Activated naive CD4-positive, alpha-beta T cell treated with anti-CD3 and anti-CD28 coated beads for 36 hours (primary cell): Measurements from ENCODE around the gene RGPD6. TPM values are rescaled to one million over a fixed set of nuclear protein-coding genes. Genes with fewer than 3 reads are reported as not detected.
"Not testable (repeated sequence)": the region's sequence is repeated elsewhere in the genome, so short reads cannot be mapped to it uniquely, and the experiment has no call there.

ENCODE experiments used
- CTCF ChIA-PET: fragments of 350-600 bp; sonication (Branson Sonifier 250); formaldehyde crosslinking; loops from one replicate; lab custom pipeline; 2021; ENCODE audit warnings: antibody characterized with exemption; lab: Charles Lee
- DNase-seq: peaks from one replicate; pipeline ENCODE4 v3.0.0-alpha.2; 2020
- H3K27ac Mint-ChIP-seq: one replicate; pipeline ENCODE4 v1.8.0; 2021; ENCODE audit warnings: mild to moderate bottlenecking, mixed read lengths
- H3K27me3 Mint-ChIP-seq: one replicate; pipeline ENCODE4 v1.8.0; 2021; ENCODE audit warnings: low read depth, mixed read lengths
- H3K36me3 Mint-ChIP-seq: one replicate; pipeline ENCODE4 v1.8.0; 2021; ENCODE audit warnings: low read depth, mixed read lengths
- H3K4me1 Mint-ChIP-seq: one replicate; pipeline ENCODE4 v1.8.0; 2021; ENCODE audit warnings: low read depth, mixed read lengths
- H3K4me3 Mint-ChIP-seq: one replicate; pipeline ENCODE4 v1.8.0; 2021; ENCODE audit warnings: mild to moderate bottlenecking, moderate library complexity, mixed read lengths
- H3K9me3 Mint-ChIP-seq: one replicate; pipeline ENCODE4 v1.8.0; 2021; ENCODE audit warnings: mixed read lengths
- intact Hi-C: fragments of 100-400 bp; cut with micrococcal nuclease; formaldehyde crosslinking; loops from one replicate; pipeline ENCODE4 v1.15.1; 2023
- total RNA-seq, 2 experiments: library from RNA; stranded (reverse); gene quantifications; one replicate each; pipeline ENCODE4 v1.2.3, GENCODE V29; 2021

RGPD6 gene
- total RNA-seq, 2 experiments from 2014 or later, result 10.4 to 11.4 TPM

GRCh38 chr2:110588520-110588919 is 11.5 kb upstream of the RGPD6 start:
- DNase-seq, H3K9me3 Mint-ChIP-seq, intact Hi-C loops, H3K36me3 Mint-ChIP-seq, H3K27ac Mint-ChIP-seq, H3K4me1 Mint-ChIP-seq, CTCF ChIA-PET, H3K4me3 Mint-ChIP-seq, H3K27me3 Mint-ChIP-seq: not testable (repeated sequence)

GRCh38 chr2:110579216-110579965 is 2.4 kb upstream of the RGPD6 start:
- H3K27me3 Mint-ChIP-seq, H3K36me3 Mint-ChIP-seq, H3K4me3 Mint-ChIP-seq, intact Hi-C loops, H3K4me1 Mint-ChIP-seq, H3K9me3 Mint-ChIP-seq, DNase-seq, CTCF ChIA-PET, H3K27ac Mint-ChIP-seq: not testable (repeated sequence)

- H3K4me1 Mint-ChIP-seq, CTCF ChIA-PET, H3K36me3 Mint-ChIP-seq, DNase-seq, H3K27ac Mint-ChIP-seq, intact Hi-C loops, H3K4me3 Mint-ChIP-seq, H3K27me3 Mint-ChIP-seq, H3K9me3 Mint-ChIP-seq: not testable (repeated sequence)
Observed at GRCh38 chr2:110578429-110578828, 1.4 kb upstream of the RGPD6 start.

GRCh38 chr2:110499755-110500377 is 77.2 kb downstream of the RGPD6 start:
- H3K27ac Mint-ChIP-seq, CTCF ChIA-PET, H3K27me3 Mint-ChIP-seq, H3K36me3 Mint-ChIP-seq, intact Hi-C loops, H3K9me3 Mint-ChIP-seq, H3K4me3 Mint-ChIP-seq, DNase-seq, H3K4me1 Mint-ChIP-seq: not testable (repeated sequence)

- intact Hi-C loops, H3K36me3 Mint-ChIP-seq, H3K9me3 Mint-ChIP-seq, H3K27me3 Mint-ChIP-seq, H3K4me1 Mint-ChIP-seq, H3K27ac Mint-ChIP-seq, CTCF ChIA-PET, H3K4me3 Mint-ChIP-seq, DNase-seq: not testable (repeated sequence)
Observed at GRCh38 chr2:110496027-110496426, 81.0 kb downstream of the RGPD6 start.

GRCh38 chr2:110494488-110494887 is 82.5 kb downstream of the RGPD6 start:
- H3K36me3 Mint-ChIP-seq, intact Hi-C loops, DNase-seq, H3K4me1 Mint-ChIP-seq, CTCF ChIA-PET, H3K4me3 Mint-ChIP-seq, H3K27ac Mint-ChIP-seq, H3K27me3 Mint-ChIP-seq, H3K9me3 Mint-ChIP-seq: not testable (repeated sequence)

- DNase-seq, H3K27ac Mint-ChIP-seq, H3K27me3 Mint-ChIP-seq, H3K4me1 Mint-ChIP-seq, H3K4me3 Mint-ChIP-seq, H3K9me3 Mint-ChIP-seq, H3K36me3 Mint-ChIP-seq, intact Hi-C loops, CTCF ChIA-PET: not testable (repeated sequence)
Observed at GRCh38 chr2:110488991-110489390, 88.0 kb downstream of the RGPD6 start.

- H3K9me3 Mint-ChIP-seq, H3K36me3 Mint-ChIP-seq, H3K27me3 Mint-ChIP-seq, H3K4me3 Mint-ChIP-seq, H3K4me1 Mint-ChIP-seq, intact Hi-C loops, DNase-seq, H3K27ac Mint-ChIP-seq, CTCF ChIA-PET: not testable (repeated sequence)
Observed at GRCh38 chr2:110482697-110483096, 94.3 kb downstream of the RGPD6 start.

GRCh38 chr2:110481200-110481599 is 95.8 kb downstream of the RGPD6 start:
- not testable (repeated sequence) for H3K27me3 Mint-ChIP-seq

GRCh38 chr2:110480084-110480483 is 96.9 kb downstream of the RGPD6 start:
- intact Hi-C loops, CTCF ChIA-PET, H3K9me3 Mint-ChIP-seq, H3K4me1 Mint-ChIP-seq, H3K4me3 Mint-ChIP-seq, H3K27me3 Mint-ChIP-seq, DNase-seq, H3K36me3 Mint-ChIP-seq, H3K27ac Mint-ChIP-seq: not testable (repeated sequence)

More at GRCh38 chr2:110481200-110481599, 95.8 kb downstream of the RGPD6 start:
- H3K9me3 Mint-ChIP-seq, H3K4me3 Mint-ChIP-seq, CTCF ChIA-PET, H3K36me3 Mint-ChIP-seq, H3K27ac Mint-ChIP-seq, DNase-seq, H3K4me1 Mint-ChIP-seq, intact Hi-C loops: not testable (repeated sequence)

- intact Hi-C loops, CTCF ChIA-PET, H3K36me3 Mint-ChIP-seq, H3K27me3 Mint-ChIP-seq, H3K9me3 Mint-ChIP-seq, H3K4me1 Mint-ChIP-seq, DNase-seq, H3K27ac Mint-ChIP-seq, H3K4me3 Mint-ChIP-seq: not testable (repeated sequence)
Observed at GRCh38 chr2:110477370-110477769, 99.7 kb downstream of the RGPD6 start.

GRCh38 chr2:110476952-110477351 is 100.1 kb downstream of the RGPD6 start:
- DNase-seq, H3K9me3 Mint-ChIP-seq: not testable (repeated sequence)

GRCh38 chr2:110475627-110476359 is 101.2 kb downstream of the RGPD6 start:
- H3K36me3 Mint-ChIP-seq, DNase-seq, CTCF ChIA-PET, H3K4me1 Mint-ChIP-seq, H3K27ac Mint-ChIP-seq, H3K9me3 Mint-ChIP-seq, intact Hi-C loops, H3K4me3 Mint-ChIP-seq, H3K27me3 Mint-ChIP-seq: not testable (repeated sequence)

More at GRCh38 chr2:110476952-110477351, 100.1 kb downstream of the RGPD6 start:
- intact Hi-C loops, H3K36me3 Mint-ChIP-seq, H3K27ac Mint-ChIP-seq, H3K27me3 Mint-ChIP-seq, H3K4me1 Mint-ChIP-seq, CTCF ChIA-PET, H3K4me3 Mint-ChIP-seq: not testable (repeated sequence)
